ENCODE measurements around the gene ELMO3. TPM values are rescaled to one million over a fixed set of nuclear protein-coding genes. Genes with fewer than 3 reads are reported as not detected.

Gene ELMO3
- total and polyA plus RNA-seq, 2 of the 13 experiments (the other 11 are each of a cell fraction or from before 2014, with no cell fraction given): 2.6 to 4.0 TPM

DNA sequence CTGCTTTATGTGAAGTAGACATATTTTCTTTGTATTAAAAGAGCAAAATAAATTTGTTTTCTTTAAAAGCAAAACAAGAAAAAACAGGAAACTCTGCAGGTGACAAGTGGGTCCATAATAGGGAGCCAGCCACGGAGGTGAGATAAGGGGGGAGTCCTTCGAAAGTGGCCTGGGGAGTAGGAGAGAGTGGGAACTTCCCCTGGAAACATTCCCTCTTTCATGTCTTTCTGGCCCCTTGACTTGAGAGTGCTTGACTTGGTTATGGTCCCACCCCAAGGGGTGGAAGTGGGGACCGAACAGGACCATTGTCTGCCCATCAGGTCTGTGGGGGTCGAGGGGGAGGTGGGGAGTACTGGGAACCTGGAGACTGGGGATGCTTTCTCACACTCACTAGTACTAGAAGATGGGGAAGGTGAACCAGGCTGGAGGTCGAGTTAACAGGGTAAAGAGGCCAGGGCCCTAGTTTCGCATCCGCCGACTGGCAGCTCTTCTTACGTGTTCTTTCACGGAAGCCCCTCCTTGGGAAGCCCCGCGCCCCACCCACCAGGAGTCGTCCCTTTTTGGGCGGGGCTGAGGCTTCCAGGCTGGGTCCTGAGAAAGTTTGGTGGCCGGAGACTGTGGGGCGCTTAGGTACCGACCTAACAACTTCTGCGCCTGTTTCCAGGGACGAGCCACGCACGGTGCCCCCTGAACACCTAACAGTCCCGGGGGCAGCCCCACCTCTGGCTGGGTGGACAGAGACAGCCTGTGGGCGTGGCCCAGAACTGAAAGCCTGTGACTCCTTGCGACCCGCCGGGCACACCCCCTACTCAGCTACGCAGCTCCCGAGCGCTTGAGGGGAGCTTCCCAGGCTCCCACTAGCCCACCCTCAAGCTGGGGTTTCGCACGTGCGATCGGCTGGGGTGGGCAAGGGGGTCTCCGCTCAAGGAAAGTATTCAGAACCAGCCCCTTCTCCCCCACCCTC lies 40.0 kb upstream of the ELMO3 start (continued):
- TF ChIP-seq ZNF75D (CRISPR knock-in tag; IDR thresholded peaks at IDR 0.05; ENCODE audit: borderline replicate concordance) (no peak), FOSL2 (CRISPR knock-in tag; IDR thresholded peaks at IDR 0.05) (0 out of 2 replicates have a peak, but pooled peaks have one; percentile 4), ZBTB21 (CRISPR knock-in tag; IDR thresholded peaks at IDR 0.05) (no peak), ZBTB7B (CRISPR knock-in tag; IDR thresholded peaks at IDR 0.05) (peak; percentile 18; the same call in 1 of the 2 replicates), KLF6 (CRISPR knock-in tag; IDR thresholded peaks at IDR 0.05) (no peak), ZNF468 (CRISPR knock-in tag; IDR thresholded peaks at IDR 0.05) (no peak), RFXAP (CRISPR knock-in tag; IDR thresholded peaks at IDR 0.05; ENCODE audit: borderline replicate concordance) (no peak), KDM5A (IDR thresholded peaks at IDR 0.05; ENCODE audit: borderline replicate concordance, low read length) (no peak), SP5 (CRISPR knock-in tag; IDR thresholded peaks at IDR 0.05; ENCODE audit: borderline replicate concordance, low read depth) (peak; percentile 25; the same call in 1 of the 2 replicates), HIC2 (CRISPR knock-in tag; IDR thresholded peaks at IDR 0.05; ENCODE audit: low read depth) (no peak), KDM4B (CRISPR knock-in tag; IDR thresholded peaks at IDR 0.05) (no peak), ISX (CRISPR knock-in tag; conservative IDR thresholded peaks at IDR 0.05) (no peak), PATZ1 (CRISPR knock-in tag; IDR thresholded peaks at IDR 0.05) (peak; percentile 52; the same call in 1 of the 2 replicates), SRSF9 (IDR thresholded peaks at IDR 0.05; ENCODE audit: borderline replicate concordance, insufficient read depth, low read depth, low read length, poor library complexity, severe bottlenecking) (no peak), ZNF550 (CRISPR knock-in tag; IDR thresholded peaks at IDR 0.05; ENCODE audit: borderline replicate concordance) (peak; percentile 50; the same call in 1 of the 2 replicates), RAD21 (CRISPR knock-in tag; IDR thresholded peaks at IDR 0.05) (no peak), FOXA3 (CRISPR knock-in tag; IDR thresholded peaks at IDR 0.05) (no peak), RBM39 (IDR thresholded peaks at IDR 0.05; ENCODE audit: low read depth, low read length, poor library complexity, severe bottlenecking) (no peak), ZNF224 (CRISPR knock-in tag; IDR thresholded peaks at IDR 0.05) (no peak; the same call in 1 of the 2 replicates)
- TF ChIP-seq, protein P1, sequence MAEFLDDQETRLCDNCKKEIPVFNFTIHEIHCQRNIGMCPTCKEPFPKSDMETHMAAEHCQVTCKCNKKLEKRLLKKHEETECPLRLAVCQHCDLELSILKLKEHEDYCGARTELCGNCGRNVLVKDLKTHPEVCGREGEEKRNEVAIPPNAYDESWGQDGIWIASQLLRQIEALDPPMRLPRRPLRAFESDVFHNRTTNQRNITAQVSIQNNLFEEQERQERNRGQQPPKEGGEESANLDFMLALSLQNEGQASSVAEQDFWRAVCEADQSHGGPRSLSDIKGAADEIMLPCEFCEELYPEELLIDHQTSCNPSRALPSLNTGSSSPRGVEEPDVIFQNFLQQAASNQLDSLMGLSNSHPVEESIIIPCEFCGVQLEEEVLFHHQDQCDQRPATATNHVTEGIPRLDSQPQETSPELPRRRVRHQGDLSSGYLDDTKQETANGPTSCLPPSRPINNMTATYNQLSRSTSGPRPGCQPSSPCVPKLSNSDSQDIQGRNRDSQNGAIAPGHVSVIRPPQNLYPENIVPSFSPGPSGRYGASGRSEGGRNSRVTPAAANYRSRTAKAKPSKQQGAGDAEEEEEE (CRISPR knock-in tag; IDR thresholded peaks at IDR 0.05; ENCODE audit: borderline replicate concordance): no peak
- TF ChIP-seq, protein P2, sequence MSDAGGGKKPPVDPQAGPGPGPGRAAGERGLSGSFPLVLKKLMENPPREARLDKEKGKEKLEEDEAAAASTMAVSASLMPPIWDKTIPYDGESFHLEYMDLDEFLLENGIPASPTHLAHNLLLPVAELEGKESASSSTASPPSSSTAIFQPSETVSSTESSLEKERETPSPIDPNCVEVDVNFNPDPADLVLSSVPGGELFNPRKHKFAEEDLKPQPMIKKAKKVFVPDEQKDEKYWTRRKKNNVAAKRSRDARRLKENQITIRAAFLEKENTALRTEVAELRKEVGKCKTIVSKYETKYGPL (CRISPR knock-in tag; IDR thresholded peaks at IDR 0.05): no peak

All from HepG2 (cell line).